Muscle of back (tissue), 10 donors: Measurements from ENCODE around the gene CT55. TPM values are rescaled to one million over a fixed set of nuclear protein-coding genes. Genes with fewer than 3 reads are reported as not detected.

Source experiments
- polyA plus RNA-seq, 10 donors: library from polyadenylated mRNA; unstranded; fragments of 120-200 nt; gene quantifications; one replicate each; pipeline ENCODE4 v1.2.1, GENCODE V29; 2013; ENCODE audit not compliant: insufficient read length in 10 of 10

CT55 gene
- polyA plus RNA-seq, 10 donors: 0.15 to 0.40 (median 0.27) TPM; not detected in 2

Other genes starting within 250 kb of the CT55 start
- gene SMIM10, start 180.4 kb downstream of the CT55 start, polyA plus RNA-seq: 10 to 100 TPM; 11.9 to 16.0 (median 13.4) TPM
- gene RTL8B, start 148.9 kb downstream of the CT55 start, polyA plus RNA-seq: 10 to 100 TPM; 29.3 to 43.1 (median 34.1) TPM
- 100 to 1,000 TPM; 325 to 481 (median 427) TPM for gene RTL8C, start 139.0 kb downstream of the CT55 start, polyA plus RNA-seq
- 10 to 100 TPM; 52.4 to 71.9 (median 67.4) TPM for gene RTL8A, start 119.3 kb downstream of the CT55 start, polyA plus RNA-seq
- 10 to 100 TPM in 1 of 10 donors, 1 to 10 TPM in 7, under 1 TPM in 2; 0.95 to 11.2 (median 5.7) TPM for gene SMIM10L2B, start 72.7 kb downstream of the CT55 start, polyA plus RNA-seq
- gene ETDB, start 50.9 kb downstream of the CT55 start, polyA plus RNA-seq: not detected
- gene ETDA, start 80.7 kb upstream of the CT55 start, polyA plus RNA-seq: not detected
- gene ETDC, start 138.1 kb upstream of the CT55 start, polyA plus RNA-seq: not detected
- gene ZNF75D, start 172.7 kb upstream of the CT55 start, polyA plus RNA-seq: 10 to 100 TPM in 6 of 10 donors, 1 to 10 TPM in 4; 7.5 to 17.1 (median 11.9) TPM
- gene ZNF449, start 173.4 kb upstream of the CT55 start, polyA plus RNA-seq: 10 to 100 TPM; 10.9 to 17.0 (median 13.6) TPM